HG03442 (cell line): ENCODE data around the gene SCN4A.
"Not testable (repeated sequence)": the region's sequence is repeated elsewhere in the genome, so short reads cannot be mapped to it uniquely, and the experiment has no call there.

Source experiments
- ATAC-seq: cut with Tn5 transposase; IDR thresholded peaks from one replicate; pipeline ENCODE4 v1.9.1; 2021; ENCODE audit warnings: mild to moderate bottlenecking, moderate library complexity; ENCODE audit not compliant: unreplicated experiment

The SCN4A gene

DNA sequence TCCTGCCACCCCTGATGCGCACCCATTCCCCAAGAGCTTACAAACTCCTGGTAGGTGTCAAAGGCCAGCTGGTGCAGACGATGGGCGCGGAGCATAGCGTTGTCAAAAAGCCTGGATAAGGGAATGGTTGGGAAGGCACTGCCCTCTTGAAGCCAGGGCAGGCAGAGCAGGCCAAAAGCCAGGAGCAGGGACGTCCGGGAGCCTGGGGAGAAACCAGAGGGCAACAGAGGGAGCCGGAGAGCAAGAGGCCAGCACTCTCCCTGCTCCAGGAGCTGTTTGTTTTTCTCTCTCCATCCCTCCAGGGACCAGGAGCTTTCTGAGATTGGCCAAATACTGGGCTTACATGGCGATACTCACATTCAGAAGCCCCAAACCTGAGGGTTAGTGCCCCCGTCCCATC is 54.4 kb downstream of the SCN4A start:
- ATAC-seq, result no peak

DNA sequence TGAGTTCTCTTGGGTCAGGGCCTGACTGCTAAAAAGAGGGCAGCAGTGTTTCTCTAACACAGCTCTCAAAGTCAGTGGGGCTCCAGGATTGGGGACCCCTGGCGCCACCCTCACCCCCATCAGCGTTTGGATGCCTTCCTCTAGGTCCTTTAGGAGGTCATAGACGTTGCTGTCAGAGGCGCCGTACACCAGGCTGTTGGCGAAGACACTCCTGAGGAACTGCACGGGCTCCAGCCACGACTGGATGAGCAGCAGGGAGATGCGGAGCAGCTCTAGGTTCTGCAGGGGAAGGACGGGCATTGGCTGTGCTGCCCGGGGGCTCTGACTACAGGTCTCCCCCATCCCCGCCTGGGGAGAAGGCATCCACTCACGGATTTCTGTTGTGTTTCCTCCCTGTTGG is 55.1 kb downstream of the SCN4A start:
- ATAC-seq, result no peak

DNA sequence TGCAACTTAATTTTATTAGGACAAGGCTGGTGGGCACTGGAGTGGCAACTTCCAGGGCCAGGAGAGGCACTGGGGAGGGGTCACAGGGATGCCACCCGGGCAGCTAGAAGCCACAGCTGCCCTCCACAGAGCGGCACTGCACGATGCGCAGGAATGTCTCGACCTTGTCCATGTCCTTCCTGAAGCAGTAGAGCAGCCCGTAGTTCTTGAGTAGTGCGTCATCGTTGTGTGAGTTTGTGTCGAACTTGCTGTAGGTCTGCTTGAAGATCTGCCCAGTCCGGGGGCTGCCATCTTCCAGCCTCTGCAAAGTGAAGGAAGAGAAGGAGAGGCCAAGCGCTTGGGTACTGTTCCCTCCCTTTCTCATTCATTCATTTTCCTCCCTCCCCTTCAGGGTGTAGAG is 55.5 kb downstream of the SCN4A start:
- ATAC-seq, result not testable (repeated sequence)

DNA sequence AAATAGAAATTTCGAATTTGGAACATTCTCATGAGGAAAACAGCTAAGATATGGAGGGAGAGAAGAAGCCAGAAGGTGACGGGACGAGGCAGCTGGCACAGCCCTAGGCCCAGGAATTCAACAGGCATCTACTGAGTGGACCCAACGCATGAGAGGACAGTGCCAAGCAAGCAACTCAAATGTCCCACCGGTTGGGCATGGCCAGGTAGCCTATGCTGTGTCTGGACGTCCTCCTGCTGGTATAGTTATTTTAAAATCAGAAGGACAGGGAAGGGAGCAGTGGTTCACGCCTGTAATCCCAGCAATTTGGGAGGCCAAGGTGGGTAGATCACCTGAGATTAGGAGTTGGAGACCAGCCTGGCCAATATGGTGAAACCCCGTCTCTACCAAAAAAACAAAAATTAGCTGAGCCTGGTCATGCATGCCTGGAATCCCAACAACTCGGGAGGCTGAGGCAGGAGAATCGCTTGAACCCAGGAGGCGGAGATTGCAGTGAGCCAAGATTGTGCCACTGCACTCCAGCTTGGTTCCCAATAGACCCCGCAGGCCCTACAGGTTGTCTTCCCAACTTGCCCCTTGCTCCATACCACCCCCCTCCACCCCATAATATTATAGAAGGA is 56.0 kb downstream of the SCN4A start:
- no peak for ATAC-seq

DNA sequence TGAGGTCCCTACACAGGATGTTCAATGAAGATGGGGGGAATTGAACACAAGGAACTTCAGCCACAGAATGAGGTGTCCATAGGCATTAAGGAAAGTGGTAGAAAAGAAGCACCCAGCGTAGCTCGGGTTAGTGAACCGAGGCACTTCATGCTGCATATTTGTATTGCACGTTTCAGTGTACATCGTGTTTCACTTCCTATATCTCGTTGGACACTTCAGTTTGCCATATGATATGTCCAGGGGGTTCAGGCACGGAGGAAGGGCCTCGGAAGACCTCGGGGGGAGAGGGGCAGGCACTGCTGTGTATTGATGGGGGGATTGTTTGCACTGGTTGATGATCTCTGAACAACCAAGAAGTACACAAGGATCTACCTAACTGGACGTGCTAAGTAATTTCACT is 57.0 kb downstream of the SCN4A start:
- ATAC-seq, result not testable (repeated sequence)

DNA sequence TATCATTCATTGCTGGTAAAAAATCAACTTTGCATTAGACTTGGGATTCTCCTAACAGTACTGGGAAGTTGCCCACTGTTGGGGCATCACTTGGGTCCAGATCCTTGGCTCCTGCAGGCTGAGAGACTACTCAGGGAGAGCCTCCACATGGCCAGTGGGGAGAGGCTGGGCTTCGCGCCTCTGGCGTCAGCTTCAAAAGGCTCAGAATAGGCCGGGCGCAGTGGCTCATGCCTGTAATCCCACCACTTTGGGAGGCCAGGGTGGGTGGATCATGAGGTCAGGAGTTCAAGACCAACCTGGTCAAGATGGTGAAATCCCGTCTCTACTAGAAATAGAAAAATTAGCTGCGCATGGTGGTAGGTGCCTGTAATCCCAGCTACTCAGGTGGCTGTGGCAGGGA is 58.2 kb downstream of the SCN4A start:
- ATAC-seq, result no peak

DNA sequence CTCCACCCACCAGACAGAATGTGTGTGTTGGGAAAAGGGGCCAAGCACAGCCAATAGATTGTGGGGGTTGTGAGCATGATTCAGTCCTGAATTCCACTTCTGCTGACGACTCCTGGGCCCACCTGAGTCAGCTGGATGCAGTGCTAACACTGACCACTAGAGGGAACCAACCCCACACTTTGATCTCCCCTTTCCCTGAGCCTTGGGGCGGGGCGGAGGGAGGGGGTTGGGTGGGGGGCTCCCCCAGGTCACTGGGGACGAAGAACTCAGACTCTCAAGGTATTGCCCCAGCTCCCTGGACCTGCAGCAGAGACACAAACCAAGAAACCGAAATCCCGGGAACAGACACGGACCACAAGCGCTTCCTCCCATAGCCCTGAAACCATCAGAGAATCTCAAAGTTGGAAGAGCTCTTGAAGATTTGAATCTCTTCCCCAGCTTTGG is 61.0 kb downstream of the SCN4A start:
- no peak for ATAC-seq

DNA sequence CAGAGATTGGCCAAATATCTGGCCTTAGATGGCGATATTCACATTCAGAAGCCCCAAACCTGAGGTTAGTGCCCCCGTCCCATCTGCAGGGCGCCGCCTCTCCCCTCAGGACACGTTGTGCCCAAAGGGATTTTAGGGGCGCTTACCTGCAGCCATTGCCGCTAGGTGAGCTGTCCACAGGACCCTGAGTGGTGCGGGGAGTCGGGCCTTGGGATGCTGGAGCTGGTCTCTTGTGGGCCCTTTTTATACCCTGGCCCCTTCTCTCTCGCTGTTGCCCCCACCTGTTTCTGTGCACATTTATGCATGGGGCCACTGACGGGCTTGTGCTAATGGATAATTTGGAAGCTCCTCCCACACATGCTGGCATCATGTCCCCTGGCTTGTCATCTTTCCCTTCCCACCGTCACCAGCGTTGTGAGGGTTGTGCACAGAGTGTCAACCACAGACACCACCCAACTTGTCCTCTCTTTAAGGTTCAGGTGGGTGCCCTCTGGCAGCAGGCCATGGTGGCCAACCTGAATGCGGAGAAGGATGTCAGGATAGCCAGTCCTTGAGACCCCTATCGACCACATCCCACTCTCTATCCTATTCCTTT is 61.6 kb downstream of the SCN4A start, which contains the start of gene CSHL1:
Gene CSHL1, minus strand, starts transcription at position 218 of the 595 bp plus-strand sequence. Its CDS starts 62 bp downstream, at position 156.
- ATAC-seq, result no peak

DNA sequence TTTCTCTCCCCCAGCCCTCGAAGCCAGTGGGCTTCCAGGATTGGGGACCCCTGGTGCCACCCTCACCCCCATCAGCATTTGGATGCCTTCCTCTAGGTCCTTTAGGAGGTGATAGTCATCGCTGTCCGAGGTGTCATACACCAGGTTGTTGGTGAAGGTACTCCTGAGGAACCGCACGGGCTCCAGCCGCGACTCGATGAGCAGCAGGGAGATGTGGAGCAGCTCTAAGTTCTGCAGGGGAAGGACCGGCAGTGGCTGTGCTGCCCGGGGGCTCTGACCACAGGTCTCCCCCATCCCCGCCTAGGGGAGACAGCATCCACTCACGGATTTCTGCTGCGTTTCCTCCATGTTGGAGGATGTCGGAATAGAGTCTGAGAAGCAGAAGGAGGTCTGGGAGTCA is 62.6 kb downstream of the SCN4A start:
- ATAC-seq, result no peak

DNA sequence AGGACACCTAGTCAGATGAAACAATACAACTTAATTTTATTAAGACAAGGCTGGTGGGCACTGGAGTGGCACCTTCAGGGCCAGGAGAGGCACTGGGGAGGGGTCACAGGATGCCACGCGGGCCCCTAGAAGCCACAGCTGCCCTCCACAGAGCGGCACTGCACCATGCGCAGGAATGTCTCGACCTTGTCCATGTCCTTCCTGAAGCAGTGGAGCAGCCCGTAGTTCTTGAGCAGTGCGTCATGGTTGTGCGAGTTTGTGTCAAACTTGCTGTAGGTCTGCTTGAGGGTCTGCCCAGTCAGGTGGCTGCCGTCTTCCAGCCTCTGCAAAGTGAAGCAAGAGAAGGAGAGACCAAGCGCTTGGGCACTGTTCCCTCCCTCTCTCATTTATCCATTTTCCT is 63.1 kb downstream of the SCN4A start:
- not testable (repeated sequence) for ATAC-seq

DNA sequence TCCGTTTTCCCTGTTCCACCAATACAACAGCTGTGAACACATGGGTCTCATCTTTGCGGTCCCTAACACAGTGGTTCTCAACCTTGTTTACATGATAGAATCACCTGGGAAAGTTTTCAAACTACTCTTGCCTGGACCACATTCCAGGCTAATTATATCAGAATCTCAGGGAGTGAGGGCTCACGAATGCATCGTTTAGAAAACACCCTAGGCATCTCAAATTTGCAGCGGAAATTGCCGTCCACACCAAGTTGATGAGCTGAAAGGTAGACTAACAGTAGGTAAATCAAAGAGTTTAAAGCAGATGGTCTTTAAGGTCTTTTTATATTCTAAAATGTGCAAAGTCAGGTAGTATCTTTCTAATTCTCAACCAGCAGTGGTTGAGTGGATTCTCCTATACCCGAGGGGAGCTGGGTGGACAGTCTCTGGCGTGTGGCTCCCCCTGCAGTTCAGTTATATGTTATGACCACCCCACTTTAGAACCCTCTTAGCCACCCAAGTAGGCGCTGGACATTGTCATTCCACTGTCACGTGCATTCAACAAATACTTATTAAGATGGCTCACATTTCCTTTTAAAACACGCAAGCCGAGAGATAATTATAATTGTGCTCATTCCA is 65.4 kb downstream of the SCN4A start:
- not testable (repeated sequence) for ATAC-seq

DNA sequence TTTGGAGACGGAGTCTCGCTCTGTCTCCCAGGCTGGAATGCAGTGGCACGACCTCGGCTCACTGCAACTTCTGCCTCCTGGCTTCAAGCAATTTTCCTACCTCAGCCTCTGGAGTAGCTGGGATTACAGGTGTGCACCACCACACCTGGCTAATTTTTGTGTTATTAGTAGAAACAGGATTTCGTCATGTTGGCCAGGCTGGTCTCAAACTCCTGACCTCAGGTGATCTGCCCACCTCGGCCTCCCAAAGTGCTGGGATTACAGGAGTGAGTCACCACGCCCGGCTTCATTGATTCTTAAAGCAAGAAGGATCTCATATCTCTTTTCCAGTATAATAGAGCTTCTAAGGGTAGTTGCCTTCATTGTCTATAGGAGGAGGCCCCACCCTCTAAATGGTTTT is 67.9 kb downstream of the SCN4A start:
- ATAC-seq, result not testable (repeated sequence)

DNA sequence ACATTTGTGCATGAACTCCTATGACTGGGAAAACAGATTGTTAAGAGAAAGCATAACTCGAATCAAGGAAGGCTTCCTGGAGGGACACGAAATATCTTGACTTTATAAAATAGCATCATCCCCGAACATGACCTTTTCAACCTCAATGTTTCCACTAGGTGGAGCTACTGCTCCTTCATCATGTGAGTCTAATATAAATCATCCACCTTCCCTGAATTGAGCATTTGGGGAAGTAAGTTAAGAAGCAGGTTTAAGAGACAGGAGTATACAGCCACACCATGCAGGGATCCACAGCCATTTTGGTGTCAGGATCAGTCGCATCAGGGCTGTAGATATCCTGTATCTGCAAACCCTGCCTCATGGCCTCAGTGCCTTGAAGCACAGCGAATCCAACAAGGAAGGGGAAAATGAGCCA is 68.9 kb downstream of the SCN4A start:
- not testable (repeated sequence) for ATAC-seq

DNA sequence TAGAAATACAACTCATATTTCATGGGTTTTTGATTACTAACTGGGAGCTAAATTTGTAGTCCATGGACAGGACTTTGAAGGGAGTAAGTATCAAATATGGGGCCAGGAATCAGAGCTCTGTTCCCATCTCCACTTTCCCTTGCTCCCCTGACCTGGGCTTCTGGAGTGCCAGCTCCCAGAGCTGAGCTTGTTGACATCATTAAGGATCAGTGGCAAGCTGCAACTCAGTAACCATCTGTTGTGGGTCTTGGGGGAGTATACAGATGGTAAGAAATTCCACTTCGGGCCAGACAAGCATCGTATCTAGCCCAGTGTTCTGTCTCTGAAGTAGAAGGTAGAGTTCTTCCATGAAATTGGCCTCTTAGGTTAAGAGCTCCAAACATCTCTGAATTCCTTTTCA is 70.7 kb downstream of the SCN4A start:
- ATAC-seq, result not testable (repeated sequence)

DNA sequence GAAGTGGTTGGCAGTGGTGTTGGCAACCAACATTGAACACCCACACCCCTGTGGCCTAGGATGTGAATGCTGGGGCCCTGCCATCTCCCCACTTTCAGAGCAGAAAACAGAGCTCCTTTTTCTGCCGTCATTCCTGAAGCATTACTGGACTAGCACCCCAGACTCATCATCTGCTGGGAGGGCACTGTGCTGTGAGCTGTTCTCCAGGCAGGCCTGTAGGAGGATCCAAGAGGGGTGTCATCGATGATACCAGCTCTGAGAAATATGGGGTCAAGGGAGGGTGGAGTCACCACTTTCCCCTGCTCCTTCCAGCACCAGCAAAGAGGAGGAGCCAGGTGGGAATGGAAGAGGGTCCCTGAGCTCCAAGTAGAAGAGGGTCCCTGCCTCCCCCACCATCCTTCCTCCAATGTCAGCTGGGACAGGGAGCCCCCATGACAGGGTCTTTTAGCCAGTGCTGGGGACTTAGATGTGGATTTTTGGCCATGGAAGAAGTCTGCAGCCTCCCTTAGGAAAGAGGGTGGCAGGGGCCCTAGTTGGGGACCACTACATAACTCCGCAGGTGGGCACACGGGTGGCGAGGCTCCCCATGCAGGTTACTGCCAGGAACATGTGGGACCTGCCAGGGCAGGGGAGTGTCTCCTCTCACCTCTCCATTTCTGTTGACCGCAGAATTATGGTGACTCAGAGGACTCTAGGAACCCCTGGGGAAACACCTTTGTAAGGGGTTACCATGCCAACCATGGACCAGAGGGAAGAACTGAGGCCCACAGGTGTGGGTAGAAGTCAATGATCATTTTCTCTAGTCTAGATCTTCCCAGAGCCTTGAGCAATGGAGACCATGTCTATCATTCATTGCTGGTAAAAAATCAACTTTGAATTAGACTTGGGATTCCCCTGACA is 73.6 kb downstream of the SCN4A start:
- ATAC-seq, result peak; percentile 43

DNA sequence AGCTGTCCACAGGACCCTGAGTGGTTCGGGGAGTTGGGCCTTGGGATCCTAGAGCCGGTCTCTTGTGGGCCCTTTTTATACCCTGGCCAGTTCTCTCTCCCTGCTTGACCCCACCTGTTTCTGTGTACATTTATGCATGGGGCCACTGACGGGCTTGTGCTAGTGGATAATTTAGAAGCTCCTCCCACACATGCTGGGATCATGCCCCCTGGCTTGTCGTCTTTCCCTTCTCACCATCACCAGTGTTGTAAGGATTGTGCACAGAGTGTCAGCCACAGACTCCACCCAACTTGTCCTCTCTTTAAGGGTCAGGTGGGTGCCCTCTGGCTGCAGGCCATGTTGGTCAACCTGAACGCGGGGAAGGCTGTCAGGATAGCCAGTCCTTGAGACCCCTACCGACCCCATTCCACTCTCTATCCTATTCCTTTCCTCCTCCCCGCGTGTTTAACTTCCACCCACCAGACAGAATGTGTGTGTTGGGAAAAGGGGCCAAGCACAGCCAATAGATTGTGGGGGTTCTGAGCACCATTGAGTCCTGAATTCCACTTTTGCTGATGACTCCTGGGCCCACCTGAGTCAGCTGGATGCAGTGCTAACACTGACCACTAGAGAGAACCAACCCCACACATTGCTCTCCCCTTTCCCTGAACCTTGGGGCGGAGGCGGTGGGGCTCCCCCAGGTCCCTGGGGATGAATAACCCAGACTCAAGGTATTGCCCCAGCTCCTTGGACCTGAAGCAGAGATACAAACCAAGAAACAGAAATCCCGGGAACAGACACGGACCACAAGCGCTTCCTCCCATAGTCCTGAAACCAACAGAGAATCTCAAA is 76.0 kb downstream of the SCN4A start, which contains the start of gene CSH1:
Gene CSH1, minus strand, starts transcription at position 51 of the 831 bp plus-strand sequence. CDS start 63 bp downstream, outside the sequence.
- ATAC-seq, result not testable (repeated sequence)

DNA sequence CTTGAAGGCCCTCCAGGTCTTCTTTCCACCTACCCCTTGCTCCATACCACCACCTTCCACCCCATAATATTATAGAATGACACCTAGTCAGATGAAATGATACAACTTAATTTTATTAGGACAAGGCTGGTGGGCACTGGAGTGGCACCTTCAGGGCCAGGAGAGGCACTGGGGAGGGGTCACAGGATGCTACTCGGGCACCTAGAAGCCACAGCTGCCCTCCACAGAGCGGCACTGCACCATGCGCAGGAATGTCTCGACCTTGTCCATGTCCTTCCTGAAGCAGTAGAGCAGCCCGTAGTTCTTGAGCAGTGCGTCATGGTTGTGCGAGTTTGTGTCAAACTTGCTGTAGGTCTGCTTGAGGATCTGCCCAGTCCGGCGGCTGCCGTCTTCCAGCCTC is 77.9 kb downstream of the SCN4A start:
- ATAC-seq, result not testable (repeated sequence)

DNA sequence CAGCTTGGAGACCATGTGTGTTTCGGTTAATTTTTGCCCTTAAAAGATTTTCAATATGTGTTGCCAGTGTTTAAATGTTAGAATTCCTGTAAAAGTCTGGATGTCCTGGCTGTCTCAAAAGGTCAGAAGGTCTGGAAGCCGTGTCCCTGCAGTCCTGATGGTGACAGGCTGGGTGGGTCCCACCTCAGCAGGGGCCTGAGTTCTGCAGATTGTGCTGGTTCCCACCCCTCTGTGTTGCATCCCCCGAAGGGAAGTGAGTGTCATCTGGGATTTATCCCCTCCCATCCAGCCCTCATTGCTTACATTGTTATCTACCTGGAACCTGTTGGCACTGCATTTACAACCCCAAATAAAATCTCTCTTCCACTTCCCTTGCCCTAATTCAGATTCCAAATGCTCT is 78.7 kb downstream of the SCN4A start:
- not testable (repeated sequence) for ATAC-seq

DNA sequence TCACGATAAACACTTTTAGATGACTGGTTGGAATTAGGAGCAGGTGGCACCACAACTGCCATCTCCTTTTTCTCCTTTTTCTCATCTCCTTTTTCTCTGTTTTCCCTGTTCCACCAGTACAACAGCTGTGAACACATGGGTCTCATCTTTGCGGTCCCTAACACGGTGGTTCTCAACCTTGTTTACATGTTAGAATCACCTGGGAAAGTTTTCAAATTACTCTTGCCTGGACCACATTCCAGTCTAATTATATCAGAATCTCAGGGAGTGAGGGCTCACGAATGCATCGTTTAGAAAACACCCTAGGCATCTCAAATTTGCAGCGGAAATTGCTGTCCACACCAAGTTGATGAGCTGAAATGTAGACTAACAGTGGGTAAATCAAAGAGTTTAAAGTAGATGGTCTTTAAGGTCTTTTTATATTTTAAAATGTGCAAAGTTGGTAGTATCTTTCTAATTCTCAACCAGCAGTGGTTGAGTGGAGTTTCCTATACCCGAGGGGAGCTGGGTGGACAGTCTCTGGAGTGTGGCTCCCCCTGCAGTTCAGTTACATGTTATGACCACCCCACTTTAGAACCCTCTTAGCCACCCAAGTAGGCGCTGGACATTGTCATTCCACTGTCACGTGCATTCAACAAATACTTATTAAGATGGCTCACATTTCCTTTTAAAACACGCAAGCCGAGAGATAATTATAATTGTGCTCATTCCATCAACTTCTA is 80.2 kb downstream of the SCN4A start:
- not testable (repeated sequence) for ATAC-seq
